Measurements from ENCODE around the gene APLN. TPM values are rescaled to one million over a fixed set of nuclear protein-coding genes. Genes with fewer than 3 reads are reported as not detected.

Gene APLN
- total RNA-seq, 6 experiments from 2014 or later = 0.09 to 0.37 (median 0.27) TPM; not detected in 1

DNA sequence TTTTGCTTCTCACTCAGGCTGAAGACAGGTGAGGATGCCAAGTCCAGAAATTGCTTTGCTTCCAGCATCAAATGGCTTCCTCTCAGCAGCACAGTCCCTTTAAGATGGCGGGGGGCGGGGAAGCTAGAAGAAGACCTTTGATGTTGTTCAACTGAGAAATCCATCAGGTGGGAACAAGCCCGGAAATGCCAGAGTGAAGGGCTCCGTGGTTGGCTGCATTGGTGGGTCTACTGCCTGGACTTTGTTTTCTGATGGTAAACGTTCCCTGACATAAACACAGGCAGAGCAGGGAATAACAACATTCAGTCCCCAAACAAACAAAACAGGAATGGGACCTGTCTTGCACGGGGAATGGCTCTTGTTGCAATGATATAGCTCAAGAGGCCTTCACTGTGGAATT, 37.3 kb downstream of the APLN start:
- Mint-ChIP-seq H3K4me1 (ENCODE audit: low read depth) (no peaks in the 10 kb centered on the region), H3K9me3 (no peaks in the 10 kb centered on the region)
- no peak for DNase-seq

DNA sequence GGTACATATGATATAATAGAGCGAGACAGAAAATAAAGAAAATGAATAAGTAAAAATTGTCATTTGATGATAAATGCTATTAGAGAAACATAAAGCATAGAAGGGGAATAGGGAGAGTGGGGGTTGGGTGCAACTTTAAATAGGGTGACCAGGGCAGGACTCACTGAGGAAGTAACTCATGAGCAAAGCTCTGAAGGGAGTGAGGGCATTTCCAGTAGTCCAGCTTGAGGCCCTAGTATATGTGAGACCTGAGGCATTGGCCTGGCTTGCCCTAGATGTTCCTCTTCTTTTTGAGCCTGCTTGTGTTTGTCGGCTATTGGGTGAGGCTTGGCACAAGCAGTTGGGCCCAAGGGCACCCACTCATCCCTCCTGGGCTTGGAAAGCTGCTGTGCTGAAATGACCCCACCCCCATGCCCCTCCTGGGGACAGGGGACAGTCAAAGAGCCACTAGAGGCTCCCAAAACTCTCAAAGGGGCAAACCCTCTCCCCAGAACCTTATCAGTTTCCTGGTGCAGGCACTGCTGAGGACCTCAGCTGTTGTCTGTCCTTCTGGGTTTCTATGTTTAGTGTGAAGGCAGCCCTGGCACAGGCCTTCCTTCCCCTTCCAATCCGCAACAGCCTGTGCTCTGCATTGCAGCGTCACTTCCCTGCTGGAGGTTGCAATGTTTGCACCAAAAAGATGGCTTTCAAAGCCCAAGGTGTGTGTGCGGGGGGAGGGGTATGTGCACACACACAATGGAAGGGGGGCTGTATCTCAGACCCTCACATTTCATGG, 40.1 kb downstream of the APLN start:
- no peak overlapping the region for H3K4me3 Mint-ChIP-seq
- peaks cover 6% of the 10 kb centered on the region for H3K27me3 Mint-ChIP-seq (ENCODE audit: insufficient read depth)
- no peak for TF ChIP-seq CTCF (IDR thresholded peaks at IDR 0.05)
- no peaks in the 10 kb centered on the region for H3K36me3 Mint-ChIP-seq (ENCODE audit: low read depth)
- H3K9me3 Mint-ChIP-seq = no peaks in the 10 kb centered on the region
- no peaks in the 10 kb centered on the region for H3K4me1 Mint-ChIP-seq (ENCODE audit: low read depth)
- no peak overlapping the region for H3K27ac Mint-ChIP-seq
- DNase-seq = no peak

More for the DNA sequence above, 37.3 kb downstream of the APLN start:
- Mint-ChIP-seq H3K27ac (no peak overlapping the region), H3K36me3 (ENCODE audit: low read depth) (no peaks in the 10 kb centered on the region), H3K27me3 (ENCODE audit: insufficient read depth) (peaks cover 6% of the 10 kb centered on the region), H3K4me3 (no peak overlapping the region)
- no peak for TF ChIP-seq CTCF (IDR thresholded peaks at IDR 0.05)

- Mint-ChIP-seq H3K9me3 (no peaks in the 10 kb centered on the region), H3K27me3 (ENCODE audit: insufficient read depth) (peaks cover 4% of the 10 kb centered on the region), H3K4me1 (ENCODE audit: low read depth) (no peaks in the 10 kb centered on the region), H3K27ac (no peak overlapping the region), H3K36me3 (ENCODE audit: low read depth) (no peaks in the 10 kb centered on the region), H3K4me3 (no peak overlapping the region)
- DNase-seq = no peak
- TF ChIP-seq CTCF (IDR thresholded peaks at IDR 0.05) = no peak
Observed at GRCh38 chrX:129613596-129613995, 41.2 kb downstream of the APLN start.

- H3K4me1 Mint-ChIP-seq (ENCODE audit: low read depth) = no peaks in the 10 kb centered on the region
- no peak overlapping the region for H3K27ac Mint-ChIP-seq
- TF ChIP-seq CTCF (IDR thresholded peaks at IDR 0.05) = no peak
- H3K27me3 Mint-ChIP-seq (ENCODE audit: insufficient read depth) = peaks cover 1% of the 10 kb centered on the region
- no peak overlapping the region for H3K4me3 Mint-ChIP-seq
- H3K36me3 Mint-ChIP-seq (ENCODE audit: low read depth) = no peaks in the 10 kb centered on the region
- no peak for DNase-seq
- no peaks in the 10 kb centered on the region for H3K9me3 Mint-ChIP-seq
Observed at GRCh38 chrX:129612396-129612795, 42.4 kb downstream of the APLN start.

GRCh38 chrX:129609395-129609794, 45.4 kb downstream of the APLN start:
- peaks cover 14% of the 10 kb centered on the region; the same call in 1 of the 2 replicates for H3K4me1 Mint-ChIP-seq (ENCODE audit: low read depth)
- no peak overlapping the region for H3K4me3 Mint-ChIP-seq
- no peaks in the 10 kb centered on the region for H3K36me3 Mint-ChIP-seq (ENCODE audit: low read depth)
- DNase-seq = no peak
- H3K27me3 Mint-ChIP-seq (ENCODE audit: insufficient read depth) = no peaks in the 10 kb centered on the region; the same call in 1 of the 2 replicates
- 0 out of 2 replicates have a peak, but pooled peaks have one; percentile 14 for TF ChIP-seq CTCF (IDR thresholded peaks at IDR 0.05)
- H3K27ac Mint-ChIP-seq = no peak overlapping the region
- H3K9me3 Mint-ChIP-seq = no peaks in the 10 kb centered on the region

All from HFFc6 (cell line).